Natural killer cell (primary cell): Measurements from ENCODE around the gene OPN5. TPM values are rescaled to one million over a fixed set of nuclear protein-coding genes. Genes with fewer than 3 reads are reported as not detected.

Experiments used
- ATAC-seq, 3 donors: fragments of 150-1000 bp in 2 of 3; fragments of 200-7000 bp in 1 of 3; cut with Tn5 transposase; 1 replicate in 1 of 3; 2 replicates in 2 of 3; pipeline ENCODE4 v1.10.0; 2021; ENCODE audit warnings: mild to moderate bottlenecking in 2 of 3, moderate library complexity in 2 of 3
- DNase-seq, 2 donors: peaks; one replicate each; pipeline versions ENCODE4 v3.0.0 to v3.0.0-alpha.2; 2013 to 2021; ENCODE audit warnings: mixed read lengths in 1 of 2
- H3K27ac ChIP-seq: one replicate; pipeline ENCODE4 v1.5.1; 2013; ENCODE audit warnings: mild to moderate bottlenecking, low read length
- H3K27me3 ChIP-seq: one replicate; pipeline ENCODE4 v1.6.1; 2013; ENCODE audit warnings: low read length; ENCODE audit not compliant: control insufficient read depth, insufficient read depth
- H3K36me3 ChIP-seq: one replicate; pipeline ENCODE4 v1.6.1; 2013; ENCODE audit warnings: low read length; ENCODE audit not compliant: control insufficient read depth, insufficient read depth
- H3K4me1 ChIP-seq: one replicate; pipeline ENCODE4 v1.6.1; 2013; ENCODE audit warnings: low read length; ENCODE audit not compliant: control insufficient read depth, insufficient read depth
- H3K4me3 ChIP-seq: one replicate; pipeline ENCODE4 v1.5.1; 2013; ENCODE audit warnings: low read length
- H3K9me3 ChIP-seq: one replicate; pipeline ENCODE4 v1.6.1; 2013; ENCODE audit warnings: low read length; ENCODE audit not compliant: control insufficient read depth, insufficient read depth
- H3K27ac Mint-ChIP-seq, 2 donors: one replicate each; pipeline ENCODE4 v1.8.0; 2022; ENCODE audit warnings: mild to moderate bottlenecking in 2 of 2, mixed read lengths in 2 of 2, moderate library complexity in 1 of 2
- H3K27me3 Mint-ChIP-seq, 2 donors: one replicate each; pipeline ENCODE4 v1.8.0; 2022; ENCODE audit warnings: low read depth in 2 of 2, mixed read lengths in 2 of 2
- H3K36me3 Mint-ChIP-seq: one replicate; pipeline ENCODE4 v1.8.0; 2022; ENCODE audit warnings: mixed read lengths
- H3K4me1 Mint-ChIP-seq, 2 donors: one replicate each; pipeline ENCODE4 v1.8.0; 2022; ENCODE audit warnings: mixed read lengths in 2 of 2
- H3K4me3 Mint-ChIP-seq: one replicate; pipeline ENCODE4 v1.8.0; 2022; ENCODE audit warnings: mild to moderate bottlenecking, moderate library complexity, mixed read lengths
- H3K9me3 Mint-ChIP-seq, 2 donors: one replicate each; pipeline ENCODE4 v1.8.0; 2022; ENCODE audit warnings: mixed read lengths in 2 of 2
- CTCF ChIP-seq: fragments of 200-600 bp; IDR thresholded peaks from one replicate; pipeline ENCODE4 v1.8.0; 2022; ENCODE audit warnings: antibody characterized with exemption
- WGBS: methylation state at CpG from one replicate; pipeline ENCODE4 v1.1.7; 2013; ENCODE audit warnings: missing lambda C conversion rate; ENCODE audit not compliant: insufficient coverage; 5-methylcytosine and 5-hydroxymethylcytosine counted together
- intact Hi-C: fragments of 100-400 bp; cut with micrococcal nuclease; formaldehyde crosslinking; loops from one replicate; pipeline ENCODE4 v1.14.2; 2022
- total RNA-seq, 4 donors: library from RNA; stranded (reverse); fragments of 120-200 nt in 1 of 4; gene quantifications; one replicate each; pipeline versions ENCODE4 v1.2.3 to v1.2.4, GENCODE V29; 2013 to 2022

OPN5 gene
- total RNA-seq, 3 donors from 2014 or later (not counting 1 experiment from before 2014, with no cell fraction given), result not detected

GRCh38 chr6:47862731-47863130 is 80.9 kb downstream of the OPN5 start:
- intact Hi-C loops, result no loop called here
- WGBS, result 60% methylated on average over 1 of the region's 1 CpG
- no peaks in the 10 kb centered on the region for H3K36me3 Mint-ChIP-seq

GRCh38 chr6:47865206-47865605 is 83.4 kb downstream of the OPN5 start:
- DNase-seq (no peak), ATAC-seq (no peak)
- WGBS, result no CpG with 5 or more reads among the region's 2 CpGs
- no peak overlapping the region for H3K4me3 ChIP-seq
- Mint-ChIP-seq H3K4me1 (no peaks in the 10 kb centered on the region), H3K27ac (no peak overlapping the region), H3K27me3 (no peaks in the 10 kb centered on the region), H3K4me3 (no peak overlapping the region), H3K36me3 (no peaks in the 10 kb centered on the region), H3K9me3 (peaks cover 0 to 4% of the 10 kb centered on the region in 2 donors)
- intact Hi-C loops, result no loop called here
- no peaks in the 10 kb centered on the region for H3K36me3 ChIP-seq
- H3K4me1 ChIP-seq, result no peaks in the 10 kb centered on the region
- no peak for TF ChIP-seq CTCF
- H3K27ac ChIP-seq, result no peak overlapping the region
- H3K9me3 ChIP-seq, result no peaks in the 10 kb centered on the region
- H3K27me3 ChIP-seq, result no peaks in the 10 kb centered on the region

More at GRCh38 chr6:47862731-47863130, 80.9 kb downstream of the OPN5 start:
- no peaks in the 10 kb centered on the region for H3K4me1 Mint-ChIP-seq
- no peak overlapping the region for H3K27ac Mint-ChIP-seq
- ATAC-seq (no peak), DNase-seq (no peak)
- no peak overlapping the region for H3K4me3 Mint-ChIP-seq
- peaks cover 0 to 4% of the 10 kb centered on the region in 2 donors for H3K9me3 Mint-ChIP-seq
- no peaks in the 10 kb centered on the region for H3K9me3 ChIP-seq
- H3K4me3 ChIP-seq, result no peak overlapping the region
- H3K27ac ChIP-seq, result no peak overlapping the region
- TF ChIP-seq CTCF, result no peak
- no peaks in the 10 kb centered on the region for H3K27me3 ChIP-seq
- H3K36me3 ChIP-seq, result no peaks in the 10 kb centered on the region
- H3K27me3 Mint-ChIP-seq, result no peaks in the 10 kb centered on the region
- H3K4me1 ChIP-seq, result no peaks in the 10 kb centered on the region

- Mint-ChIP-seq H3K9me3 (no peaks in the 10 kb centered on the region), H3K4me1 (no peaks in the 10 kb centered on the region), H3K36me3 (no peaks in the 10 kb centered on the region), H3K27me3 (no peaks in the 10 kb centered on the region), H3K4me3 (no peak overlapping the region), H3K27ac (no peak overlapping the region)
- Histone ChIP-seq H3K36me3 (no peaks in the 10 kb centered on the region), H3K27ac (no peak overlapping the region), H3K4me3 (no peak overlapping the region), H3K4me1 (no peaks in the 10 kb centered on the region), H3K9me3 (no peaks in the 10 kb centered on the region), H3K27me3 (no peaks in the 10 kb centered on the region)
- DNase-seq (no peak), ATAC-seq (no peak)
- WGBS, result 80% methylated on average over 1 of the region's 1 CpG
- TF ChIP-seq CTCF, result no peak
- intact Hi-C loops, result no loop called here
Measured at GRCh38 chr6:47875593-47875992, 93.8 kb downstream of the OPN5 start.

Other genes with a start within 250 kb of the OPN5 start
- gene ADGRF4, start 83.5 kb upstream of the OPN5 start, total RNA-seq, result not detected